Heart right ventricle (tissue), 16 donors: Measurements from ENCODE around the gene ANO1. TPM values are rescaled to one million over a fixed set of nuclear protein-coding genes. Genes with fewer than 3 reads are reported as not detected.

Experiments
- ATAC-seq, 8 donors: fragments of 200-7000 bp; cut with Tn5 transposase; one replicate each; pipeline ENCODE4 v1.9.1; 2020; ENCODE audit warnings: mild to moderate bottlenecking in 8 of 8, moderate library complexity in 8 of 8, moderate number of reproducible peaks in 1 of 8
- DNase-seq, 2 donors: peaks; one replicate each; pipeline ENCODE4 v3.0.0-alpha.2; 2020
- H3K27ac ChIP-seq, 10 donors: fragments of 200-600 bp; sonication (generic) in 2 of 10; one replicate each; pipeline versions ENCODE4 v1.5.0 to v1.8.0; 2020 to 2022; ENCODE audit warnings: mild to moderate bottlenecking in 3 of 10
- H3K27me3 ChIP-seq, 7 donors: fragments of 200-600 bp; one replicate each; pipeline ENCODE4 v1.8.0; 2021 to 2022; ENCODE audit warnings: mild to moderate bottlenecking in 2 of 7
- H3K36me3 ChIP-seq, 9 donors: fragments of 200-600 bp; sonication (generic) in 1 of 9; one replicate each; pipeline versions ENCODE4 v1.5.0 to v1.8.0; 2020 to 2022; ENCODE audit warnings: mild to moderate bottlenecking in 2 of 9
- H3K4me1 ChIP-seq, 9 donors: fragments of 200-600 bp; sonication (generic) in 1 of 9; one replicate each; pipeline versions ENCODE4 v1.5.0 to v1.8.0; 2020 to 2022; ENCODE audit warnings: mild to moderate bottlenecking in 4 of 9
- H3K4me3 ChIP-seq, 10 donors: fragments of 200-600 bp; sonication (generic) in 2 of 10; one replicate each; pipeline versions ENCODE4 v1.5.0 to v1.8.0; 2020 to 2022; ENCODE audit warnings: mild to moderate bottlenecking in 7 of 10, moderate library complexity in 2 of 10
- H3K9me3 ChIP-seq, 11 donors: fragments of 200-600 bp in 10 of 11; sonication (generic) in 2 of 11; one replicate each; pipeline versions ENCODE4 v1.5.0 to v1.8.0; 2013 to 2022; ENCODE audit warnings: mild to moderate bottlenecking in 2 of 11, control low read depth in 1 of 11, moderate library complexity in 1 of 11
- WGBS, 2 donors: extraction: QIAGEN DNeasy Blood & Tissue Kit; methylation state at CpG; one replicate each; pipeline ENCODE4 v1.1.7; 2013; ENCODE audit warnings: inconsistent platforms in 1 of 2; 5-methylcytosine and 5-hydroxymethylcytosine counted together
- intact Hi-C, 10 donors: fragments of 100-400 bp; cut with DNase I; formaldehyde crosslinking; loops; one replicate each; pipeline versions ENCODE4 v1.11.1 to v1.14.2; 2022
- polyA plus RNA-seq, 2 donors: library from polyadenylated mRNA; stranded (reverse); fragments of 200-250 nt; gene quantifications; one replicate each; pipeline ENCODE4 v1.2.3, GENCODE V29; 2013
- total RNA-seq, 10 donors: library from RNA; stranded (reverse); fragmentation: NEBNext Ultra II Directional in 3 of 10; extraction: Animal tissue kit (Norgen Biotek cat#: 25700) in 3 of 10; gene quantifications; one replicate each; pipeline versions ENCODE4 v1.2.1 to v1.2.4, GENCODE V29; 2021 to 2023
- TF ChIP-seq, protein P1 (sequence below), 9 donors: fragments of 200-600 bp; sonication (generic) in 2 of 9; IDR thresholded peaks; one replicate each; pipeline versions ENCODE4 v1.5.0 to v1.8.0; 2021 to 2022; ENCODE audit warnings: antibody characterized with exemption in 9 of 9, mild to moderate bottlenecking in 5 of 9, moderate library complexity in 1 of 9
- donor health status: Arrhythmogenic right ventricular cardiomyopathy.
- donor health status: ischemic (EF 13 %, LVEDD 7.1; RV severe dilation, severe dysfunction).
- donor health status: healthy with polysubstance abuse.
- donor health status: DM: no; HTN: yes; CAD: no.
- donor health status: DM: no; HTN: no; CAD: no.
- donor health status: ischemic (EF 25% LVEDD 6.9; RV normal size, moderate dysfunction).
- donor health status: ischemic (EF 25% LVEDD 5.7; RV mildly dilated, moderate dysfunction).
- donor health status: healthy.
- donor health status: DM: yes; HTN: yes; CAD: no.
- donor health status: Ischemic cardiomyopathy.
- donor health status: ischemic (EF 35%, LVEDD 5.7; RV mildly dilated, moderate dysfunction).
- donor health status: nonischemic (EF 11% LVEDD 7.7; RV severe dilation, severe dysfunction).
- donor health status: DM: yes; HTN: yes; CAD: no.
- donor health status: PGD.
- donor health status: ischemic (EF 29% LVEDD 5.4; RV normal size, mild dysfunction).
- donor health status: nonischemic (EF 23%, LVEDD 6.1; RV moderate dilation, normal function).

Gene ANO1
- total and polyA plus RNA-seq, 12 donors = 6.6 to 13.8 (median 9.7) TPM

DNA sequence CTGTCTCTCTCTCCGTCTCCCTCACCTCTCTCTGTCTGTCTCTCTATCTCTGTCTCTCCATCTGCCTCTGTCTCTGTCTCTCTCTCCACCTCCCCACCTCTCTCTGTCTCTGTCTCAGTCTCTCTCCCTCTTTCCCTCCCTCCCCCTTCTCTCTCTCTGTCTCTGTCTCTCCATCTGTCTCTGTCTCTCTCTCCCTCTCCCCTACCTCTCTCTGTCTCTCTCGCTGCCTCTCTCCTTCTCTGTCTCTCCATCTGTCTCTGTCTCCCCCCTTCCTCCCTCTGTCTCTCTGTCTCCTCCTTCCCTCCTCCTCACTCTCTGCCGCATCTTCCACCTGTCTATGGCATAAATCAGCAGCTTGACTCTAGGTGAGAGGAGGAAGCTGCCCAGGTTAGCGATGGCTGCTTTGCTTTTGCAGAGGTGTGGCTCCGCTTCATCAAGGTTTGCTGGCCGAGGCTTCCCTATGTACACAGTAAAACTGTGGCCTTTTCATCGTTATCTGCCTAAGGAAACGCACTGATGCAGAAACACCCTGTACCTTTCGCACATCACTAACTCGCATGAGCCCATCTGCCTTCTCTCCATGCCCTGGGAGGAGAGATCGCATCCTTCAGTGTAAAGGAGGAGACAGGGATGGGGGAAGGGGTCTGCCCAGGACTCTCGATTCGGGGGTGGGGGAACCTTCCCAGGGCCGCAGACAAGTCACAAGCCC lies 44.5 kb downstream of the ANO1 start:
- intact Hi-C loops = no loop called here
- no peak for DNase-seq
- no peak for ATAC-seq
- no peaks in the 10 kb centered on the region for H3K9me3 ChIP-seq
- no peaks in the 10 kb centered on the region for H3K27me3 ChIP-seq
- 69 to 79% methylated on average over 14 of the region's 14 CpGs for WGBS, 2 donors
- peaks cover 0 to 11% (median 0%) of the 10 kb centered on the region in 9 donors for H3K4me1 ChIP-seq
- H3K27ac ChIP-seq = no peak overlapping the region
- no peak overlapping the region for H3K4me3 ChIP-seq
- TF ChIP-seq, protein P1, sequence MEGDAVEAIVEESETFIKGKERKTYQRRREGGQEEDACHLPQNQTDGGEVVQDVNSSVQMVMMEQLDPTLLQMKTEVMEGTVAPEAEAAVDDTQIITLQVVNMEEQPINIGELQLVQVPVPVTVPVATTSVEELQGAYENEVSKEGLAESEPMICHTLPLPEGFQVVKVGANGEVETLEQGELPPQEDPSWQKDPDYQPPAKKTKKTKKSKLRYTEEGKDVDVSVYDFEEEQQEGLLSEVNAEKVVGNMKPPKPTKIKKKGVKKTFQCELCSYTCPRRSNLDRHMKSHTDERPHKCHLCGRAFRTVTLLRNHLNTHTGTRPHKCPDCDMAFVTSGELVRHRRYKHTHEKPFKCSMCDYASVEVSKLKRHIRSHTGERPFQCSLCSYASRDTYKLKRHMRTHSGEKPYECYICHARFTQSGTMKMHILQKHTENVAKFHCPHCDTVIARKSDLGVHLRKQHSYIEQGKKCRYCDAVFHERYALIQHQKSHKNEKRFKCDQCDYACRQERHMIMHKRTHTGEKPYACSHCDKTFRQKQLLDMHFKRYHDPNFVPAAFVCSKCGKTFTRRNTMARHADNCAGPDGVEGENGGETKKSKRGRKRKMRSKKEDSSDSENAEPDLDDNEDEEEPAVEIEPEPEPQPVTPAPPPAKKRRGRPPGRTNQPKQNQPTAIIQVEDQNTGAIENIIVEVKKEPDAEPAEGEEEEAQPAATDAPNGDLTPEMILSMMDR (IDR thresholded peaks at IDR 0.05) = no peak
- H3K36me3 ChIP-seq = peaks cover 0 to 20% (median 0%) of the 10 kb centered on the region in 9 donors

DNA sequence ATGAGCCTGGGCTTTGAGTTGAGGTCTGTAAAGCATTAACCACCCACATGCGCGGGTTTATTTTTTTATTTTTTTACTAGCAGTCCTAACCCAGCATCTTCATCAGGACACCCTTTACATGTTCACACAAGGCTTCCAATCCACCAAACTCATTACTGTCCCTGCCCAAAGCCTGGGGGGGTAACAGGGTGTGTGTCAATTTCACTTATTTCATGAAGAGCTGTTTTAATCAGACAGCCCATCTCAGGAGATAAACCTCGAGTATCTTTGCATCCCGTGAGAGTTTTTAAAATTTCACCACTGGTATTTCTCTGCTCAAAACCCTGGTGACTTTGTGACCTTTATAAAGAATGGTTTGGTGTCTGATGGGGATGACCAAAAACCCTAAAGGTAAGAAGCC lies 45.6 kb downstream of the ANO1 start:
- no peaks in the 10 kb centered on the region for H3K9me3 ChIP-seq
- ATAC-seq (no peak), DNase-seq (no peak)
- peaks cover 0 to 27% (median 0%) of the 10 kb centered on the region in 9 donors for H3K36me3 ChIP-seq
- intact Hi-C loops = no loop called here
- H3K4me1 ChIP-seq = peaks cover 0 to 11% (median 0%) of the 10 kb centered on the region in 9 donors
- H3K4me3 ChIP-seq = no peak overlapping the region
- 77 to 84% methylated on average over 4 of the region's 4 CpGs for WGBS, 2 donors
- H3K27ac ChIP-seq = peak overlapping the region in 3 of 10 donors; percentile 10 to 47 (median 29)
- H3K27me3 ChIP-seq = no peaks in the 10 kb centered on the region
- TF ChIP-seq, protein P1 (IDR thresholded peaks at IDR 0.05) = no peak

DNA sequence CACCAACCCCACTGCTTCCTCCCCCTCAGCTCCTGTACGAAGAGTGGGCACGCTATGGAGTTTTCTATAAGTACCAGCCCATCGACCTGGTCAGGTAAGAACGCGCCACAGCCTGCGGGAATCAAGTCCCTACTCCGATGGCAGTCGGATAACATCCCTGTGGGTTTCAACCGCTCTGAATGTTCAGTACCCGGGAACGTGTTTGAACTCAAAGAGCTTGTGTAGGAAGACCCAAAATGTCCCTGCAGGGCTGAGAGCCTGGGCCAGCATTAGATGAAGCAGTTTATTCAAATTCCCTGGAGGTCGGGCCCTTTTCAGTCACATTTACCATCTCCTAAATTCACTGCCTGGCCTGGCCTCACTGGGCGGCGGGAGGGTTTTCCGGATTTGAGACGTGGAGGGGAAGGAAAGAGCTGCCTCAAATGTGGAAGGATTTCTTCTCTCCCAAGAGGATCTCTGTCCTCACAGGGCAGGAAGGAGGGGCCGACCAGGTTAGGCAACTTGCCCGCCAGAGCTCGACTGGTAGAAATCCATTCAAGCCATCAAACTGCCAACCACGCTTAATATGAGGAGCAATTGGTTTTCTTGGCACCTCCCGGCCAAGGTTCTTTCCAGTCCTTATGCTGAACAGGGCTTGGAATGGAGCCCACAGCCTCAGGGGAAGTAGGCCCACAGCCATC lies 46.3 kb downstream of the ANO1 start:
- DNase-seq (no peak), ATAC-seq (peak in 1 of 8 donors; percentile 46)
- H3K36me3 ChIP-seq = peaks cover 0 to 32% (median 0%) of the 10 kb centered on the region in 9 donors
- TF ChIP-seq, protein P1 (IDR thresholded peaks at IDR 0.05) = no peak
- no peaks in the 10 kb centered on the region for H3K9me3 ChIP-seq
- no peak overlapping the region for H3K4me3 ChIP-seq
- H3K27ac ChIP-seq = peak overlapping the region in 4 of 10 donors; percentile 1 to 29 (median 16)
- H3K4me1 ChIP-seq = peaks cover 0 to 11% (median 0%) of the 10 kb centered on the region in 9 donors
- H3K27me3 ChIP-seq = no peaks in the 10 kb centered on the region
- intact Hi-C loops = no loop called here
- 74 to 75% methylated on average over 21 of the region's 21 CpGs for WGBS, 2 donors

DNA sequence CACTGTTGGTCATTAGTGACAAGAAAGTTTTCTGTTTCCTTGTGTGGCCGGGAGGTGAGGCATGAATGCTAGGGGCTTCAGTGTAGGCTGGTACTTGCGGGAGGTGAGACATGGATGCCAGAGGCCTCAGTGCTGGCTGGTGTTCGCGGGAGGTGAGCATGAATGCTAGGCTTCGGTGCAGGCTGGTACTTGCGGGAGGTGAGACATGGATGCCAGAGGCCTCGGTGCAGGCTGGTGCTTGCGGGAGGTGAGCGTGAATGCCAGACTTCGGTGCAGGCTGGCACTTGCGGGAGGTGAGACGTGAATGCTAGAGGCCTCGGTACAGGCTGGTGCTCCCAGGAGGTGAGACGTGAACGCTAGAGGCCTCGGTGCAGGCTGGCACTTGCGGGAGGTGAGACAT lies 48.4 kb downstream of the ANO1 start:
- DNase-seq (no peak), ATAC-seq (no peak)
- H3K4me1 ChIP-seq = peaks cover 0 to 11% (median 0%) of the 10 kb centered on the region in 9 donors
- H3K27me3 ChIP-seq = no peaks in the 10 kb centered on the region
- no peak overlapping the region for H3K4me3 ChIP-seq
- intact Hi-C loops = no loop called here
- H3K36me3 ChIP-seq = peaks cover 0 to 33% (median 0%) of the 10 kb centered on the region in 9 donors
- H3K9me3 ChIP-seq = no peaks in the 10 kb centered on the region
- TF ChIP-seq, protein P1 (IDR thresholded peaks at IDR 0.05) = no peak
- 91 to 93% methylated on average over 17 of the region's 17 CpGs for WGBS, 2 donors
- H3K27ac ChIP-seq = no peak overlapping the region
